AG04450 (cell line): ENCODE results near the gene PNPLA1. TPM values are rescaled to one million over a fixed set of nuclear protein-coding genes. Genes with fewer than 3 reads are reported as not detected.

Source experiments
- CTCF ChIA-PET: fragments of 300-600, 350-600 bp; formaldehyde crosslinking; extraction: SDS; loops from one replicate; lab custom pipeline; 2022; ENCODE audit warnings: antibody characterized with exemption, inconsistent platforms; lab: Charles Lee
- POLR2A ChIA-PET: fragments of 350-600 bp; formaldehyde crosslinking; extraction: SDS; loops from one replicate; lab custom pipeline; 2021; ENCODE audit warnings: antibody characterized with exemption, inconsistent platforms; lab: Yijun Ruan, JAX
- DNase-seq: peaks from one replicate; pipeline ENCODE4 v3.0.0-alpha.2; 2011; ENCODE audit warnings: low read depth, low spot score
- H3K27ac ChIP-seq: one replicate; pipeline ENCODE4 v1.5.1; 2012; ENCODE audit warnings: low read depth, low read length, control low read depth
- H3K27me3 ChIP-seq: one replicate; pipeline ENCODE4 v1.6.0; 2012; ENCODE audit warnings: low read length; ENCODE audit not compliant: control insufficient read depth, insufficient read depth
- H3K4me3 ChIP-seq: 2 replicates; pipeline ENCODE4 v1.5.1; 2011; ENCODE audit warnings: mild to moderate bottlenecking, low read depth, low read length, control low read depth
- H3K9me3 ChIP-seq: 2 replicates; pipeline ENCODE4 v1.5.1; 2012; ENCODE audit warnings: low read length; ENCODE audit not compliant: control insufficient read depth, insufficient read depth
- CTCF ChIP-seq: IDR thresholded peaks from 2 replicates; pipeline ENCODE4 v1.5.1; 2011; ENCODE audit warnings: low read depth, low read length, control low read depth, inconsistent platforms
- polyA plus RNA-seq: library from polyadenylated mRNA; depleted of rRNA; stranded (reverse); fragments of >200 nt; gene quantifications from 2 replicates; pipeline ENCODE4 v1.2.3, GENCODE V29; 2011

The PNPLA1 gene
- polyA plus RNA-seq, 1 experiment = not detected

- Histone ChIP-seq H3K9me3 (no peaks in the 10 kb centered on the region), H3K4me3 (no peak overlapping the region), H3K27ac (no peak overlapping the region), H3K27me3 (peaks cover 48% of the 10 kb centered on the region)
- CTCF ChIA-PET = interaction anchor here (1.2 to 1.7 kb wide), 2 partner anchors 14 to 16 kb away, joined by 4 read pairs; no protein-coding TSS in a partner anchor
- DNase-seq = no peak
- POLR2A ChIA-PET = interaction anchor here (0.6 kb wide), 1 partner anchor 109 kb away, joined by 4 read pairs; no protein-coding TSS in a partner anchor
- TF ChIP-seq CTCF = no peak
These were observed 17.0 kb downstream of the PNPLA1 start for GRCh38 chr6:36286858-36287257.

- no peak for DNase-seq
- no peak for TF ChIP-seq CTCF
- Histone ChIP-seq H3K4me3 (no peak overlapping the region), H3K27ac (no peak overlapping the region), H3K9me3 (no peaks in the 10 kb centered on the region; the same call in 1 of the 2 replicates), H3K27me3 (peaks cover 35% of the 10 kb centered on the region)
- CTCF ChIA-PET = interaction anchor here (1.9 kb wide), 1 partner anchor 13 kb away, joined by 9 read pairs; no protein-coding TSS in a partner anchor
- POLR2A ChIA-PET = no interaction called here
These were observed 19.5 kb downstream of the PNPLA1 start for GRCh38 chr6:36289281-36289878.

- no peak overlapping the region for H3K4me3 ChIP-seq
- no peaks in the 10 kb centered on the region; the same call in 1 of the 2 replicates for H3K9me3 ChIP-seq
- no peak for TF ChIP-seq CTCF
- no peak overlapping the region for H3K27ac ChIP-seq
- no peak for DNase-seq
- ChIA-PET CTCF (interaction anchor here (0.5 to 1.9 kb wide), 3 partner anchors 11 to 179 kb away, joined by 3 to 9 read pairs (median 6); no protein-coding TSS in a partner anchor), POLR2A (no interaction called here)
- peaks cover 28% of the 10 kb centered on the region for H3K27me3 ChIP-seq
These were observed 21.1 kb downstream of the PNPLA1 start for GRCh38 chr6:36290668-36291620.

- CTCF ChIA-PET = no interaction called here
- no peak for DNase-seq
- H3K27ac ChIP-seq = no peak overlapping the region
- POLR2A ChIA-PET = no interaction called here
- TF ChIP-seq CTCF = no peak
- H3K4me3 ChIP-seq = no peak overlapping the region
- H3K27me3 ChIP-seq = peaks cover 26% of the 10 kb centered on the region
- H3K9me3 ChIP-seq = no peaks in the 10 kb centered on the region; the same call in 1 of the 2 replicates
These were observed 22.3 kb downstream of the PNPLA1 start for GRCh38 chr6:36292170-36292569.
